Ishikawa (cell line): Measurements from ENCODE around the gene FAT3.

ENCODE experiments used
- CEBPB ChIP-seq: IDR thresholded peaks from 2 replicates; pipeline ENCODE4 v1.6.1; 2012
- CREB1 ChIP-seq: IDR thresholded peaks from 2 replicates; pipeline ENCODE4 v1.6.1; 2012; ENCODE audit warnings: low read depth
- EP300 ChIP-seq: IDR thresholded peaks from 2 replicates; pipeline ENCODE4 v1.6.1; 2012; ENCODE audit warnings: borderline replicate concordance
- MAX ChIP-seq: IDR thresholded peaks from 2 replicates; pipeline ENCODE4 v1.6.1; 2012
- TAF1 ChIP-seq: IDR thresholded peaks from 2 replicates; pipeline ENCODE4 v1.6.1; 2012; ENCODE audit warnings: low read depth, mild to moderate bottlenecking
- TCF12 ChIP-seq: IDR thresholded peaks from 2 replicates; pipeline ENCODE4 v1.6.1; 2012; ENCODE audit warnings: low read depth
- TEAD4 ChIP-seq: IDR thresholded peaks from 2 replicates; pipeline ENCODE4 v1.6.1; 2012
- USF1 ChIP-seq: IDR thresholded peaks from 2 replicates; pipeline ENCODE4 v1.6.1; 2012
- YY1 ChIP-seq: IDR thresholded peaks from 2 replicates; pipeline ENCODE4 v1.6.1; 2012; ENCODE audit warnings: low read depth

- no peak for TF ChIP-seq CREB1
- TF ChIP-seq TCF12: no peak
- TF ChIP-seq USF1: no peak
- TF ChIP-seq MAX: no peak
- TF ChIP-seq YY1: no peak
- TF ChIP-seq CEBPB: no peak
- no peak for TF ChIP-seq EP300
- no peak for TF ChIP-seq TAF1
- TF ChIP-seq TEAD4: no peak
Observed at GRCh38 chr11:92219476-92219875, 5.1 kb upstream of the FAT3 start.
